Keratinocyte (primary cell): ENCODE measurements around the gene NCAM2.

Experiments
- EZH2 ChIP-seq: IDR thresholded peaks from one replicate; pipeline ENCODE4 v1.6.1; 2012; ENCODE audit warnings: inconsistent platforms, mild to moderate bottlenecking, low read length, moderate library complexity
- TF ChIP-seq, protein P1 (sequence below), 3 experiments: IDR thresholded peaks in 1 of 3; conservative IDR thresholded peaks in 1 of 3; optimal IDR thresholded peaks in 1 of 3; 2 replicates in 2 of 3; 3 replicates in 1 of 3; pipeline versions ENCODE3 to v1.5.1; 2011; ENCODE audit warnings: low read length in 3 of 3, mild to moderate bottlenecking in 3 of 3, moderate library complexity in 2 of 3, control low read depth in 1 of 3, inconsistent platforms in 1 of 3; ENCODE audit not compliant: insufficient read depth in 2 of 3; ENCODE audit errors: extremely low read depth in 1 of 3

DNA sequence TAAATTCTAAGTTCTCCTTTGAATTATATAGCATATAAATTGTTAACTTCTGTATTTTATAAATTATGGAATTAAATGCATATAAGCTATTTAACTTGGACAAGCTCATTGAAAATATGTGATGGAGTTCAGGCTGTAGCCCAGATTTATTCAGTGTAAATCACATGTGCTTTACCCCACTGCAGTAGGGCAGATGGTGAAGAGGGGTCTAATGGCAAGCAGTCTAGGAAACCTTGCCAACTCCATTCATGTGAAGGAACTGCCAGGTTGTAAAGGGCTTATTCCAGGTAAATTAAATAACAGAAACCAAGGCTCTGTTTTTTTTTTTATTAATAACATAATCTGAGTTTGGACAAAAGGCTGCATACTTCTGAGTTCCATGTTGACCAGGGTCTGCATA is 243.2 kb downstream of the NCAM2 start:
- TF ChIP-seq, protein P1, sequence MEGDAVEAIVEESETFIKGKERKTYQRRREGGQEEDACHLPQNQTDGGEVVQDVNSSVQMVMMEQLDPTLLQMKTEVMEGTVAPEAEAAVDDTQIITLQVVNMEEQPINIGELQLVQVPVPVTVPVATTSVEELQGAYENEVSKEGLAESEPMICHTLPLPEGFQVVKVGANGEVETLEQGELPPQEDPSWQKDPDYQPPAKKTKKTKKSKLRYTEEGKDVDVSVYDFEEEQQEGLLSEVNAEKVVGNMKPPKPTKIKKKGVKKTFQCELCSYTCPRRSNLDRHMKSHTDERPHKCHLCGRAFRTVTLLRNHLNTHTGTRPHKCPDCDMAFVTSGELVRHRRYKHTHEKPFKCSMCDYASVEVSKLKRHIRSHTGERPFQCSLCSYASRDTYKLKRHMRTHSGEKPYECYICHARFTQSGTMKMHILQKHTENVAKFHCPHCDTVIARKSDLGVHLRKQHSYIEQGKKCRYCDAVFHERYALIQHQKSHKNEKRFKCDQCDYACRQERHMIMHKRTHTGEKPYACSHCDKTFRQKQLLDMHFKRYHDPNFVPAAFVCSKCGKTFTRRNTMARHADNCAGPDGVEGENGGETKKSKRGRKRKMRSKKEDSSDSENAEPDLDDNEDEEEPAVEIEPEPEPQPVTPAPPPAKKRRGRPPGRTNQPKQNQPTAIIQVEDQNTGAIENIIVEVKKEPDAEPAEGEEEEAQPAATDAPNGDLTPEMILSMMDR (optimal IDR thresholded peaks at IDR 0.05 in 1 of 3, IDR thresholded peaks at IDR 0.05 in 1 of 3, conservative IDR thresholded peaks at IDR 0.05 in 1 of 3; ENCODE audit: extremely low read depth in 1 of 3, insufficient read depth in 2 of 3, low read length in 3 of 3), result no peak
- TF ChIP-seq EZH2, result no peak
